Measurements from ENCODE around the gene INKA1.

INKA1 gene

DNA sequence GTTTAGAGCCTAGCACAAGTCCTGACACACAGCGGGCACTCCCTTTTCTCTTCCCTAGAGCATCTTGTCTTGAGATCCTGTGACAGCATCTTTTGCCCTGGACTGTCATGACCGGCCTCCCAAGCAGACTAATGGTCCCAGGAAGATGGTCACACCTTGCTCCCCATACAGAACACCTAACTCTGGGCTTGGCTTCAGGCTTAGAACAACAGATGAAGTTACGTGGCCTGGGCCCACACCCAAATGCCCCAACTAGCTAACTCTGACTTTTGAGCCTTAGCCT lies 15.9 kb upstream of the INKA1 start:
- DNase-seq = no peak

DNA sequence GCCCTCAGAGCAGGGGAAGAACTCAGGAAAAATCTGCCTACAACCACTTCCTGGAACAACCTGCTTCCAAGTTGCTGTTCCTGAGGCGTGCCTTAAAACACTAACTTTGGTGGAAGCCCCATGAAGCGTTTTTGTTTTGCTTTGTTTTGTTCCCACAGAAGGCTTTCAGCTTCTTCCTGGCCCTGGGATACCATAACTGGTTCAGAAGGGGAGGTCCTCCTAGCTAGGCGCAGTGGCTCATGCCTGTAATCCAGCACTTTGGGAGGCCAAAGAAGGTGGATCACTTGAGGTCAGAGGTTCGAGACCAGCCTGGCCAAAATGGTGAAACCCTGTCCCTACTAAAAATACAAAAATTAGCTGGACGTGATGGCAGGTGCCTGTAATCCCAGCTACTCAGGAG lies 15.5 kb upstream of the INKA1 start:
- no peak for DNase-seq

DNA sequence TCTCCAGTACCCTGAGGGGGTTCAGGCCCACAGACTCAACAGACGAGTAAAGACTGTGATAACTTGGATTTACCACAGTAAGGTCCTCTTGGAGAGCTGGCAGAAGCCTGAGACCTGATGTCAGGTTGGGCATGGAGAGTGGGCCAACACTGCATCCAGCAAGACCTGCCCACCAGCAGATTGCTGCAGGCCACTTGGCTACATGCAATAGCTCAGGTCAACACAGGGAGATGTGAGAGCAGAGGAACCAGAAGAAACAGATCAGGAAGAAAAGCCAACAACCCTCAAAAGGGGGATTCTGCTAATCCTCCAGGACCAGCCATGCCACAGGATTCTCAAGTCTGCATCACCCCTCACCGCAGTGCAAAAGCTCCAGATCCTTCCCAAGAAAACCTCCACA lies 15.0 kb upstream of the INKA1 start:
- DNase-seq = no peak

DNA sequence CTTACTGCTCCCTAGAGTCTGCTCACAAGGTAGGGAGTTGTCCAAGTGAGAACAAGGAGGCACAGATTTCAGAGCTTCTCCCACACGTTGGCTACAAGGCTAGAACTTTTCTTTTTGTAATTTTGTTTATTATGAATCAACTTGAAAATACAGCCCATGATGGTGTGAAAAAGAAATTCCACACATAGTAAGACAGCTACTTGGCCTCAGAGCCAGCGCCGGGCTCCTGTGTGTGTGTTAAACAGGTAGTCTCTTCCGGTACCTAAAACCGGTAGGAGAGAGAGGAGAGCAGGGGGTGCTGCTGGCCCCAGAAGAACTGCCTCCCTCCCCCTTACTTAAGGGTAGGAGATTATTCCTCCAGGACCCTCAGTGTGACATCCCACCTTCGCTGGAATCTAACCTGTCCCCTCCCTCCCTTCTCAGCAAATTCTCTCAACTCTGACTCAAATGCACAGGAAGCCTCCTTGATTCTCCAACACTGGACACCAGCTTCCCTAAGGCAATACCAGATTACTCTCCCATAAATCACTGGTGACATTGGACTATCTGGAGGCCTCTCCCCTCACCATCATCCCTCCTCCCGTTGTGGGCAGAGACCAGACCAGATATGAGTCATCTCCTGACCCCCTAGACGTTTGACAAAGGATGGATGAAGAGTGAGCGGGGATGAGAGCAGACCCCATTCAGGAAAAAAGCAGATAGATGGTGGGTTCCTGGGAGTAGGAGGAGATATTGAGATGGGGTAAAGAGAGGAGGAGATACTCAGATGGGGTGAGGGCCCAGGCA lies 12.2 kb upstream of the INKA1 start:
- no peak for DNase-seq

DNA sequence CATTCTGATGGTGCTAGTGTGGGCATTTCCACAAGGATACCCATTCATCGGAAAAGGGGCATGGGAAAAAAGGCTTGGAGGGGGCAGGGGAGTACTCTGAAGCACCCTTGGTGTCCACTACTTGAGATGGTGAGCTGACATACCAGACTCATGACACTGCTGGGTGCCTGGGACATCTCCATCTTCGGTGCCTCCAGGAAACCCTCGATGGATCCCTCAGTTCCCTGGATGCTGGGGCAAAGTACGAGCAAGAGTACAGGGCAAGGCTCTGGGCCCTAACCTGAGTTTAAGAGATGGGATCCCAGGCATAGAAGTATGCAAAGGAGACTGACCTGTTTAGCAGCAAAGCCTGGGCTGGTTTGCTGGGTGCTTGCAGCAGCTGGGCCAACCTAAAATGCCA lies 11.5 kb upstream of the INKA1 start:
- no peak for DNase-seq

DNA sequence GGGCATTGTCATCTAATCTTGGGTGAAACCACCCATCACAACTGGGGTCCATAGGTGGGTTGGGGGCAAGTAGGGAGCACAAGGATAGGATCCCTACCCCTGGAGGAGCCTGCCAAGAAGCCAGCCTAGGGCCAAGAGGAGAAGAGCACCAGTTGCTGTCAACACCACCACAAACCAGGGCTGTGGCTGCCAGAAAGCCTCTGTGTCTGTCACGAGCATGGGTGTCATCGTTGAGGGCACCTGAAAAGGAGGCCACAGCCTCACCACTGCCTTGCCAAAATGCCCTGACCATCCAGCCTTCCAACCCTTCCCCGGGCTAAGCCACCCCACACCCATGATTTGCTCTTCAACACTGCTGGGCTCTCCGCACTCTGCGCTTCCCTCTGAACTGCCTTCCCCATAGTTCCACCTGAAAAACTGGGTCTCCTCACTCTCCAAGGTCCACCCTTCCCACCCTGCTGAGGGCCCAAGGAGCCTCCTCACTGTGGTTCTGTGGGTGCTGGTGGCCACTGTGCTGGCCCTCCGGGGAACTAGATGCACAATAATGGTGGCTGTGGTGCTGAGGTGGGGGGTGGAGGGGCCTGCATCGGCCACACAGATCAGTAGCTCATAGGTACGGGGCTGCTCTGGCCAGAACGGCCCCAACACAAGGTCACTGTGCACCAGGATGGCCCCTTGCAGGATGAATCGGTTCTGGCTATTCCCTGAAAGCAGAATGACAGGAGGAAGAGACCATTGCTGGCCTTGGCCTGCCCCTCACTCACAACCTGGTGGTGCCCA lies 10.5 kb upstream of the INKA1 start:
- DNase-seq = no peak

DNA sequence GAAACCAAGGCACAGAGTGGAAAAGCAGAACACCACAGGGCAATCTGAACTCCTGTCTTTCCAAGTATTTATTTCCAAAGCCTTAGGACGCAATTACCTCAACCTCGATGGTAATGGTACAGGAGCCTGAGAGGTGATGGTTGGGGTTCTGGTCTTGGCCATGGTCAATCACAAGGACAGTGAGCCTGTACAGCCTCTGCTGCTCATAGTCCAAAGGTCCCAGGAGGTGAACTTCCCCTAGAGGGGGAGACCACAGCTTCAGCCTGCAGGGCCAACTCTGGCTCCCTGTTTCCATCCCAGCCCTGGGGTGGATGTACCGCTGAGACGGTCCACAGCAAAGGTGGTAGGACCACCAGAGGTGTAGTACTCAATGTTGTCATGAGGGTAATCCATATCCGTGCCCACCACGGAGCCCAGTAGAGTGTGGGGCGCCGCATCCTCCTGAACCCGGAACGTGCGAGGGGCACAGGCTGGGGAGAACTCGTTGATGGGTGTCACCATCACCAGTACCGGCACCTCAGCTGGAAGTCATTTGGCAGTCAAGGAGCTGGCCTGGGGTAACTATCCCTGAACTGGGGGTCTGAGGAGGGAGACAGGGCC lies 9.5 kb upstream of the INKA1 start:
- DNase-seq = no peak

DNA sequence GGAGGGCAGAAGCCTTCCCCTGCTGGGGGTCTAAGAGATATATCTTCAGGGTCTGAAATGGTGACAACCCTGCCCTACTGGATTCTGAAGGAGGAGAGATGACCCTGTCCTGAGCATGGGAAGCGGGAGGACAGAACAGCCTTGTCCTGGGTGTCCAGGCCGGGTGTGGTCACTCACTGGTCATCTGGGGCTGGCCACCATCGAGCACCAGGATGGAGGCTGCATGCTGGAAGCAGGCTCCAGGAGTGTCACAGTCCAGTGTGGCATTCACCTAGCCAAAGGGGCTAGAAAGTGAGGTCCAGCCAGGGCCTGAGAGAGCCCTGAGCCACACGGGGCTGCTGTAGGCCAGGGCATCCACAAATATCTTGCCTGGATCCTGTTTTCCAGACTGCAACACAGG lies 8.6 kb upstream of the INKA1 start:
- DNase-seq = no peak

DNA sequence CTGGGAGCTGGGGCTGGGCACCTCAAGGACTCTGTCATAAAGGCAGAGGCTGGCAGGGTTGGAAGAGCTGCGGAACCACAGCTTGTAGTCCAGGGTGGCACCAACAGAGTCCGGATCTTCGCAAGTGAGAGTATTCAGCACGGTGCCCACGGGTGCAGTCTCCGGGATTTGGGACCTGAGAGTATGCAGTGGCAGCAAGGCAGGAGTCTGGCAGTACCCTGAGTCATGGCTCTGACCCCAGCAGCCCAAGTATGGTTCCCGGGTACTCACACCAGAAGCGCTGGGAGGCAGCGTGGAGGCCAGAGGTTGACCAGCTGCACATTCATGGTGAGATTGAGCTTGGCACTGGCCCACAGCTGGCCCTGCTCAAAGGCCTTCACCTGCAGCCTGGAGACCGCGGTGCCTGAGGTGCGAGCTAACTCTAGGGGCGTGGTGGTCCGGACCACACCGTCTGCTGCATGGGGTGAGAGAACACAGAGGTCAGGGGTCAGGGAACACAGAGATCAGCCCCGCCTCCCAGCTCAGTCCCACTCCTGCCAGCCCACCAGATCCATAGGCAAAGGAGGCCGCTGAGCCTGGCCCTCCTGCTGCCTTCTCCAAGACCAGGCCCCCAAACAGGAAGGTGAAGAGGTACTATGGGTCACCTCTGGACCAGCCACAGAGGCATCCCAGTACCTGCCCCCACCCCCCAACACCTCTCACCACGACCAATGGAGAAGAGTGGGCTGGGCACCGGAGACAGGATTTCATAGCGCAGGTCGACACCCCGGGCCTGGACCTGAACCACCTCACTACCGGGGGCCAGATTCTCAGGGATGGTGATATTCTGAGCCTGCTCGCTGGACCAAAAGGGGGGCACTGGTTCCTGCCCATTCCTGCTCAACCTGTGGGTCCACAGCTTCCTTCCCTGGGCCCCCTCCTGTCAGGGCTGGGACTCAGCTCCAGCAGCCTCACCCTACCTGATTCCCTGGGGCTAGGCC lies 7.8 kb upstream of the INKA1 start:
- DNase-seq = no peak

DNA sequence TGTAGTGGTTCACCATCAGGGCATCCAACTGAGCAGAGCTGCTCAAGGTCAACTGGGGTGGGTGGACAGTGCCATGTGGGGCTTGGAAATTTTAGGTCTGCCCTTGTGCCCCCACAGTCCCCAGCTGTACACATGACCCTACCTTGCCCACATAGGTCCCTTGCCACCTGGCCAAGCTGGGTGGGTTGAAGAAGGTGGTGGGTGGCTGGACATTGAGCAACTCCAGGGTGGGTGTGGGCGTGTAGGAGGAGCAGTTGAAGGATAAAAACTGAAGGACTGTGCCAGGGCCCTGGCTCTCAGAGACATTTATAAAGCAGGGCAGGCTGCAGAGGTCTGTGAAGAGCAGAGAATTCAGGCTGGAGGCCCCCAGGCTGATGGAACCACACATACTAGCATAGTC lies 4.0 kb upstream of the INKA1 start:
- no peak for DNase-seq

DNA sequence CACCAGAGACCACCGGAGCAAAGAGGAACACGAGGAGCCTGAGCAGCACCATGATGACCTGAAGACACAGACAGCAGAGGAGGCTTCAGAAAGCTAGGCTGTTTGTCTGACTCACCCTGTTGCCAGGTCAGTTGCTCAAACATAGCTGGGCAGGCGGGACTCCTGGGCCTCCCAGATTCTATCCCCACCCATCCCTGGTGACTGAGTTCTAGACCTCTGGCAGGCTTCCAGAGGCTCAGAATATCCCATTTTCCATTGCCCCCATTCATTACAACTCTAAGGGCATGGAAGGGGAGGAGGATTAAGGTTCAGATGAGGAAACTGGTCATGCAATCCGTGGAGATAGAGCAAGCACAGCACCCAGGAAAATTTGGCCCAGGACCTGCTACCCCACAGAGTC lies 3.3 kb upstream of the INKA1 start, which contains the start of gene CDHR4:
Gene CDHR4 (minus strand): TSS at position 113 of the 400 bp plus-strand sequence. CDS start 61 bp downstream, at position 52.
- DNase-seq = no peak

DNA sequence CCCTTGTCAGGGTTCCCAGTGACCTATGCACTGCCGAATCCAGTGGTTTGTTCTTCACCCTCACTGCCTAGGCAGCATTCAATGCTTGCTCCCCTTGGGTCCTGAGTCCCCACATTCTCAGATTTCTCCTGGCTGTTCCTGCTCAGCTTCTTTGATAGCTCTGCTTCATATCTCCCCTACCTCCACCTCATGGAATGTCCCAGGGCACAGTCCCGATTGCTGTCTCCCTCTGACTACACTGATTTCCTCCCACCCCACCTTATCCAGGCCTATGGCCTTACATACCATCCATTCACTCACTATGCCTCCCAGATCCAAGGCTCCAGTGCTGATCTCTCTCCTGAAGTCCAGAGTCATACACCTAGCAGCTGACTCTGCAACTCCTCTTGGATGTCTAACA lies 1.9 kb upstream of the INKA1 start:
- no peak for DNase-seq

DNA sequence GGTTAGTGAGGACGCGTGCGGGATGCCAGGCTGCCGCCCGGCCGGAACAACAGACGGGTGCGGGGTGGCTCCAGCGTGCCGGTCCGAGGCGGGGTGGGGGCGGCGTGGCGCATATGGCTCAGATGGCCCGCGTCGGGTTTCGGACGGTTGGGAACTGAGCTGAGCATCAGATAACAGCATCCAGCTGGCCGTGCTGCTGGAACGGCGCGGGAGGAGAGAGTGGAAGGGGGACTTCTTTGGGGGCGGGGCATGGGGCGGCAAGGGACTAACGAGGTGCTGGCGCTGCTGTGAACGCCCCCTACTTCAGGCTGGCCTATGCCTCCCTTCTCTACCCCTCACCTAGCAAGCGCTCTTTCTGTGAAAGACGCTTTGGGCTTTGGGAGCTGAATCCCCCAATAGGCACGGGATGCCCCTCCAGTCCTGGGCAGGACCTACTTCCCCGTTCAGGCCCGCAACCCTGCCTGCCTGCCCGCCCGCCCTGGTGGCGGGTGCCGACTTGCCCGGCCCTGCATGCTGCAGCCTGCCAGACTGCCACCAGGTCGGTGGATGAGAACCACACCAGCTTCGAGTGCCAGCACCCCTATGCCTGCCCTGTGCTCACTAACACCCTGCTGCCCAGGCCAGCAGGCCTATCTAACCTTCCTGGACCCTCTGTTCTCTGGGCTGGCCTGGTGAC lies 542 bp downstream of the INKA1 start:
- peak; percentile 21 for DNase-seq

DNA sequence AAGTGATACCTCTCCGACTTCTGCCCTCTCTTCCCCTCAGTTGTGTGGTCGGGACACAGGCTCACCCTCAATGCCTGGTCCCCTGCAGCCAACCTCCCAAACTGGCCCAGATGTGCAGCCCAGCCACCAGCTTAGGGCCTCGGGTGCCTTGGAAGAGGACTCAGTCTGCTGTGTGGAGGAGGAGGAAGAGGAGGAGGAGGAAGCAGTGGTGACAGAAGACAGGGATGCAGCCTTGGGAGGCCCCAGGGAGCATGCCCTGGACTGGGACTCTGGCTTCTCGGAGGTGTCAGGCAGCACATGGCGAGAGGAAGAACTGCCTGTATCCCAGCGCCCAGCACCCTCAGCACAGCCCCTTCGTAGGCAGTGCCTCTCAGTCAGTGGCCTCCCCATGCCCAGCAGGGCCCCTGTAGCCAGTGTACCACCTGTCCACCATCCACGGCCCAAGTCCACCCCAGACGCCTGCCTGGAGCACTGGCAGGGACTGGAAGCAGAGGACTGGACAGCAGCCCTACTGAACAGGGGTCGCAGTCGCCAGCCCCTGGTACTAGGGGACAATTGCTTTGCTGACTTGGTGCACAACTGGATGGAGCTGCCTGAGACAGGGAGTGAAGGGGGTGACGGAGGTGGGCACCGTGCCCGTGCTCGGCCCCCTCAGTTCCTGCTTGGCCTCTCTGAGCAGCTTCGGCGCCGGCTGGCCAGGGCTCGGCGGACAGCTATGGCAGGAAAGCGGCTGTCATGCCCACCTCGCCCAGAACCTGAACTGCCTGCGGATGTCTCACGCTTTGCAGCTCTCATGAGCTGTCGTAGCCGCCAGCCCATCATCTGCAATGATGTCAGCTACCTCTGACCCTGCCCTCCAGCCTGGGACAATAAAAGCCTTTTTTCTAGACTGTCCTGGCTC lies 1.3 kb downstream of the INKA1 start:
- DNase-seq = no peak

DNA sequence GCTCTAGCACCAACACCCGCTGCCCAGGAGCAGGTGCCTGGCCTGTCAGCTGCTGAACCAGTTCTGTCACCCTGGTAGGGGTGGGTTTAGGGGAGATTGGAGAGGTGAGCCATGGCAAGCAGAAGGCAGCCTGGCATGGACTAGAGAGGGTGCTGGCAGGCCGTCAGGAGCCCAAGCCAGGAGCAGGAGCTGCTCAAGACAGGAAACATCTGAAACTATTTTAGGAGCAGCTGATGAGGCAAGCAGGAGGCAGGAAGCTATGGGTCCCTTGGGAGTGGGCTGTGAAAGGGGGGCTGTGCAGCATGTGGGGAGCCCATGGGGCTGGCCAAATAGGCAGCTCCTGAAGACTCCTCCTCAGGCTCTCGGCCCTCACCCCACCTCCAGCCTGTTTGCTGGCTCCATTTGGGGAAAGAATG lies 2.3 kb downstream of the INKA1 start:
- DNase-seq = no peak

DNA sequence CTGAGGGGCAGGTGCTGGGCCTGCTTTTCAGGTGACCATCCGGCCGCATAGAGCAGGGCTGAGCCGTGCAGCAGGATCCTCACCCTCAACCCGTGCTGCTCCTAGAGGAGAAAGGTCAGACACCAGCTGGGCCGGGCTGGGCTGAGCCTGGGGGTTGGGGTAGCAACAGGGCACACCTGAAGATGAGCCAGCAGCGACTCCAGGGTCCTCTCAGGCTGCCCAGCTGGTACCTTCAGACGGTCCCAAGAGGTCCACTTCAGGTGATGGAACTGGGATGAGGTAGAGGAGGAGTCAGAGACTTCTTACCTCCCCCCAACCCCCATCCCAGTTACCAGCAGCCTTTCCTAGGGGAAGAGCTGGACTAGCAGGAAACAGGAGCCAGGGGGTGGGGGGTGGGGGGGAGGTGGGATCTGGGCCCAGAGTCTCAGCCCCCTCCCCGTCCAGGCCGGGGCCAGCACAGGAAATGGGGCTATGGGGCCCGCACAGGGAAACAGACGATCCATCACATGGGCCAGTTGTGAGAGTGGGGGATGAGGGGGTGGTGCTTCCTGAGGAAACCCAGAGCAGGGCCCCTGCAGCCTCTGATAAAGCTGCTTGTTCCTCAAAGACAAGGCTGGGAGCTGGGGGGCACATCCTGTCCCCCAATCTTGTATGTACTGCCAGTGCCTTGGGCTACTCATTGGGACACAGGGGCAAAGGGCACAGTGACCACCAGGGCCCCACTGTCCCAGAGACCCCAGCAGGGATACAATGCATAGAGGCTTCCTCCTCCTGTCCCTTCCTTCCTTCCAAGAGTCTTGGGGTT lies 3.0 kb downstream of the INKA1 start:
- DNase-seq = no peak

DNA sequence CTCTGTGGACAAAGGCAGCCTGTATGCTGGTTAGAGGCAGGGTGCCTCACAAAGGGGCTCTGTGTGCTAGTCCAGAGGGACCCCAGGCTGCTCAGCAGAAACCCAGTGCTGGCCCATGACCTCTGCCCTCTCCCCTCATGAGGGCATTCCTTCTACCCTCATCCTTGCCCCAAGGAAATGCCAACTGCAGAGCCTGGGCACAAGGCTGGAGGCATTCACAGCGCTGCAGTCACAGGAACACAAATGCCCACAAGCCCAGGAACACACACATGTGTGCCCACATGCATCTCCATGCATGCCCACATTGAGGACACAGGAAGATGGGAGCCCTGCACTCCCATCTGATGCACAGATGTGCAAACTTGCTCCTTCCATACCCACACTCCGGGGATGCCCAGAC lies 3.8 kb downstream of the INKA1 start:
- DNase-seq = no peak

DNA sequence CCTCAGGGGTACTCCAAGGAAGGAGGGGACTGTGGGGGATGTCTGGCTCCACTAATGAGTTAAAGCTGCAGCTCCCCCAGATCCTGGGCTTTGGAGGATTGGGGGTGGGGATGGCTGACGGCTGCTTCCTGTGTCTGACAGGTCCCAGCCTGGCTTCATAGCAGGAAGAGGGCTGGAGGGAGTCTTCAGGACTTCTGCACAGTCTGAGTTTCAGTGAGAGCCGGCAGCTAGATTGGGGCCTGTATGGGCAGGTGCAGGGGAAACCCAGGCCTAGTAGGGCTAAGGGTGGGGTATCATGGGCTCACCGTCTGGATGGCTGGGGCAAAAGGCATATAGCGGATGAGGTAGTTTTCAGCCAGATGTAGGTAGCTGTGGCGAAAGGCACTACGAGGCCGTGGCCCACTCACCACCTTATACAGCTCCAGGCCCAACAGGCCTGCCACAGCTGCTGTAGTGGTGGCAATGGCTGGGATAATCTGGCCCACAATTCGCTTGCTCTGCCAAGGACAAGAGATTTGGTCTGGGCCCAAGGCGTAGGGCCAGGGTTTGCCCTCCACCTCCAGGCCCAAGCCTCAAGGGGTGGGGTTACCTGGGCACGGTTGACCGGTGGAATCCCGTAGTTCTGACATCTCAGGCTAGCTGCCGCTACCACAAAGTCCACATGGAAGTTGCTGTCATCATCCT lies 4.5 kb downstream of the INKA1 start:
- no peak for DNase-seq

DNA sequence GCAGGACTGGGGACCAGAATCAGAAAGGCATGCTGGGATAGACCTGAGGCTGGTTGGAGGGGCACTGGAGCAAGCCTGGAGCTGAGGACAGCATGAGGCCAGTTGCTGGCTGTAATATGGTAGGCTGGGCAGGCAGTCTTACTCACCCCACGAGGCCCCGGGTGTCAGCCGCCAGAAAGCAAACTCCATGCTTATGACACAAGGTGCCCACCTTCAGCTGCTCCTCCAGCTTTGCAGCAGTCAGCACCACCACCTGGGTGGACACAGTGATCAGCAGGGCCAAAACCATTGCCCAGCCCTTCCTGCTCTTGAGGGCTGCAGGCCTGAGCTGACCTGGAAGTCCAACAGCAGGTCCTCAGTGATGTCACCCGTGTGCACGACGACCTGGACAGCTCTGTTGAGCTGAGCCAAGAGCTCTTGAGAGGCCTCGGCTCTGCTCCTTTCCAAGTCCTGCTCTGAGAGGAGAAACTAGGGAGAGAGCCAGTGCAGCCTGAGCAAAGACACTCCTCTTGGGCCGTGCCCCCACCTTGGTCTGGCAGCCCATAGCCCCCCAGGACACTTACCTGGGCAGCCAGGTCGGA lies 9.9 kb downstream of the INKA1 start:
- DNase-seq = no peak

Measured in NCI-H1105 (cell line).